Vagina (tissue), 2 donors: Measurements from ENCODE around the gene GNPTG.

Source experiments
- CTCF ChIP-seq, 3 experiments: fragments of 450-650 bp in 2 of 3; fragments of 200-600 bp in 1 of 3; sonication (generic) in 1 of 3; IDR thresholded peaks; one replicate each; pipeline ENCODE4 v1.5.1; 2017 to 2019; ENCODE audit warnings: antibody characterized with exemption in 3 of 3, mild to moderate bottlenecking in 2 of 3, moderate library complexity in 2 of 3
- POLR2AphosphoS5 ChIP-seq, 2 donors: sonication (generic); formaldehyde crosslinking; IDR thresholded peaks; one replicate each; pipeline ENCODE4 v1.9.0; 2017; ENCODE audit warnings: antibody characterized with exemption in 2 of 2, mild to moderate bottlenecking in 2 of 2, low read depth in 1 of 2; ENCODE audit not compliant: insufficient read depth in 1 of 2

GRCh38 chr16:1311212-1311737, 40.5 kb upstream of the GNPTG start:
- TF ChIP-seq CTCF (IDR thresholded peaks at IDR 0.05) (no peak), POLR2AphosphoS5 (IDR thresholded peaks at IDR 0.05; ENCODE audit: insufficient read depth in 1 of 2, low read depth in 1 of 2) (no peak)
